IMR-90 (cell line): Measurements from ENCODE around the gene MXRA5. TPM values are rescaled to one million over a fixed set of nuclear protein-coding genes. Genes with fewer than 3 reads are reported as not detected.
"Not testable (repeated sequence)": the region's sequence is repeated elsewhere in the genome, so short reads cannot be mapped to it uniquely, and the experiment has no call there.

Experiments
- ATAC-seq: fragments of 200-7000 bp; cut with Tn5 transposase; 2 replicates; pipeline ENCODE4 v1.9.1; 2020; ENCODE audit warnings: low read depth, mild to moderate bottlenecking, moderate library complexity
- BruUV-seq: library from RNA; stranded (reverse); fragments of 400-500 nt; replicated peaks from 2 replicates; lab custom pipeline; 2021; lab: Mats Ljungman, UMichigan
- CTCF ChIA-PET: fragments of 300-600 bp; formaldehyde crosslinking; extraction: SDS; loops from one replicate; lab custom pipeline; 2021; ENCODE audit warnings: antibody characterized with exemption; lab: Yijun Ruan, JAX
- POLR2A ChIA-PET: fragments of 300-600 bp; sonication (Branson Sonifier 250); formaldehyde crosslinking; loops from one replicate; lab custom pipeline; 2022; ENCODE audit warnings: antibody characterized with exemption; ENCODE audit not compliant: unreplicated experiment; lab: Charles Lee
- DNase-seq: peaks from one replicate; pipeline ENCODE4 v3.0.0; 2013
- H2AFZ ChIP-seq: replicated peaks from 2 replicates; pipeline ENCODE3; 2013; ENCODE audit warnings: low read length, mild to moderate bottlenecking; ENCODE audit not compliant: poor library complexity
- H2AK5ac ChIP-seq: 2 replicates; pipeline ENCODE4 v1.6.1; 2013; ENCODE audit warnings: low read depth, low read length, inconsistent platforms
- H2AK9ac ChIP-seq: replicated peaks from 2 replicates; pipeline ENCODE3; 2013; ENCODE audit warnings: mild to moderate bottlenecking, low read depth, low read length, moderate library complexity; ENCODE audit not compliant: poor library complexity
- H2BK120ac ChIP-seq: 2 replicates; pipeline ENCODE4 v1.6.1; 2013; ENCODE audit warnings: low read depth, low read length, inconsistent platforms
- H2BK15ac ChIP-seq: 3 replicates; pipeline ENCODE4 v1.6.1; 2013; ENCODE audit warnings: low read depth, low read length, inconsistent platforms
- H2BK20ac ChIP-seq: 2 replicates; pipeline ENCODE4 v1.6.1; 2013; ENCODE audit warnings: low read depth, mild to moderate bottlenecking, inconsistent platforms, low read length, moderate library complexity
- H2BK5ac ChIP-seq: 2 replicates; pipeline ENCODE4 v1.6.1; 2013; ENCODE audit warnings: mild to moderate bottlenecking, low read depth, low read length, inconsistent platforms; ENCODE audit not compliant: poor library complexity, severe bottlenecking
- H3K14ac ChIP-seq: replicated peaks from 2 replicates; pipeline ENCODE4 v1.6.1; 2013; ENCODE audit warnings: low read depth, low read length, inconsistent platforms
- H3K18ac ChIP-seq: 2 replicates; pipeline ENCODE4 v1.6.1; 2013; ENCODE audit warnings: low read depth, low read length, control low read depth
- H3K23ac ChIP-seq: 2 replicates; pipeline ENCODE4 v1.6.1; 2013; ENCODE audit warnings: low read depth, low read length, inconsistent platforms
- H3K27ac ChIP-seq: 2 replicates; pipeline ENCODE4 v1.5.1; 2013; ENCODE audit warnings: mild to moderate bottlenecking, control low read depth, low read length; ENCODE audit not compliant: insufficient read depth
- H3K27me3 ChIP-seq: 2 replicates; pipeline ENCODE4 v1.6.1; 2013; ENCODE audit warnings: low read length; ENCODE audit not compliant: control insufficient read depth, insufficient read depth
- H3K36me3 ChIP-seq: 2 replicates; pipeline ENCODE4 v1.6.1; 2013; ENCODE audit warnings: low read length, mixed read lengths; ENCODE audit not compliant: control insufficient read depth, insufficient read depth
- H3K4ac ChIP-seq: 2 replicates; pipeline ENCODE4 v1.6.1; 2013; ENCODE audit warnings: low read depth, low read length, inconsistent platforms
- H3K4me1 ChIP-seq: 2 replicates; pipeline ENCODE4 v1.6.1; 2013; ENCODE audit warnings: low read length, mixed read lengths; ENCODE audit not compliant: control insufficient read depth, insufficient read depth
- H3K4me2 ChIP-seq: 2 replicates; pipeline ENCODE4 v1.6.1; 2013; ENCODE audit warnings: low read depth, mild to moderate bottlenecking, control low read depth, low read length, moderate library complexity
- H3K4me3 ChIP-seq: 2 replicates; pipeline ENCODE4 v1.5.1; 2013; ENCODE audit warnings: low read depth, mild to moderate bottlenecking, control low read depth, low read length, moderate library complexity; ENCODE audit not compliant: insufficient read depth
- H3K56ac ChIP-seq: 2 replicates; pipeline ENCODE4 v1.6.1; 2013; ENCODE audit warnings: low read length, inconsistent platforms; ENCODE audit not compliant: insufficient read depth; ENCODE audit errors: extremely low read depth
- H3K79me1 ChIP-seq, 2 experiments: 2 replicates each; pipeline ENCODE4 v1.6.1; 2013; ENCODE audit warnings: low read length in 2 of 2, inconsistent platforms in 1 of 2, low read depth in 1 of 2
- H3K9ac ChIP-seq: 2 replicates; pipeline ENCODE4 v1.6.1; 2013; ENCODE audit warnings: low read depth, low read length, control low read depth
- H3K9me1 ChIP-seq: 2 replicates; pipeline ENCODE4 v1.6.1; 2013; ENCODE audit warnings: low read length, inconsistent platforms; ENCODE audit not compliant: insufficient read depth
- H3K9me3 ChIP-seq: 2 replicates; pipeline ENCODE4 v1.6.1; 2013; ENCODE audit warnings: low read length; ENCODE audit not compliant: control insufficient read depth, insufficient read depth
- H4K20me1 ChIP-seq: 2 replicates; pipeline ENCODE4 v1.6.1; 2013; ENCODE audit warnings: low read length, inconsistent platforms; ENCODE audit not compliant: insufficient read depth
- H4K5ac ChIP-seq: 2 replicates; pipeline ENCODE4 v1.6.1; 2013; ENCODE audit warnings: mild to moderate bottlenecking, low read depth, low read length, control low read depth
- H4K8ac ChIP-seq, 2 experiments: 2 replicates each; pipeline ENCODE4 v1.6.1; 2013; ENCODE audit warnings: low read depth in 2 of 2, low read length in 2 of 2, control low read depth in 1 of 2, inconsistent platforms in 1 of 2
- H4K91ac ChIP-seq: 2 replicates; pipeline ENCODE4 v1.6.1; 2013; ENCODE audit warnings: low read depth, low read length, inconsistent platforms; ENCODE audit not compliant: insufficient read depth
- WGBS, 2 experiments: methylation state at CpG; one replicate each; pipeline versions ENCODE4 v1.1.5 to v1.1.7; 2013; ENCODE audit warnings: missing lambda C conversion rate in 2 of 2; ENCODE audit not compliant: insufficient read length in 1 of 2; ENCODE audit errors: extremely low coverage in 2 of 2; 5-methylcytosine and 5-hydroxymethylcytosine counted together
- dilution Hi-C: fragments of 300-500 bp; cut with HindIII; formaldehyde crosslinking; loops from one replicate; pipeline ENCODE4 v1.14.3; 2018; ENCODE audit warnings: low sequenced_read_pairs; ENCODE audit not compliant: unreplicated experiment
- in situ Hi-C: fragments of 300-500 bp; cut with MboI; formaldehyde crosslinking; loops from 3 replicates; pipeline ENCODE4 v1.14.3; 2019; ENCODE audit warnings: low sequenced_read_pairs, inconsistent platforms, mixed read lengths
- intact Hi-C: fragments of 100-400 bp; cut with micrococcal nuclease; formaldehyde crosslinking; loops from 2 replicates; pipeline ENCODE4 v1.10.0; 2022
- polyA plus RNA-seq, 3 experiments: library from polyadenylated mRNA; depleted of rRNA; stranded (reverse); fragments of >200 nt; gene quantifications; 2 replicates each; pipeline ENCODE4 v1.2.3, GENCODE V29; 2012; ENCODE audit warnings: low replicate concordance in 1 of 3
- total RNA-seq: library from RNA; depleted of rRNA; stranded (reverse); fragments of >200 nt; gene quantifications from 2 replicates; pipeline ENCODE4 v1.2.3, GENCODE V29; 2012

Gene MXRA5
- total and polyA plus RNA-seq, 2 of the 4 experiments (the other 2 are of a cell fraction) = 1.1 to 1.2 TPM

DNA sequence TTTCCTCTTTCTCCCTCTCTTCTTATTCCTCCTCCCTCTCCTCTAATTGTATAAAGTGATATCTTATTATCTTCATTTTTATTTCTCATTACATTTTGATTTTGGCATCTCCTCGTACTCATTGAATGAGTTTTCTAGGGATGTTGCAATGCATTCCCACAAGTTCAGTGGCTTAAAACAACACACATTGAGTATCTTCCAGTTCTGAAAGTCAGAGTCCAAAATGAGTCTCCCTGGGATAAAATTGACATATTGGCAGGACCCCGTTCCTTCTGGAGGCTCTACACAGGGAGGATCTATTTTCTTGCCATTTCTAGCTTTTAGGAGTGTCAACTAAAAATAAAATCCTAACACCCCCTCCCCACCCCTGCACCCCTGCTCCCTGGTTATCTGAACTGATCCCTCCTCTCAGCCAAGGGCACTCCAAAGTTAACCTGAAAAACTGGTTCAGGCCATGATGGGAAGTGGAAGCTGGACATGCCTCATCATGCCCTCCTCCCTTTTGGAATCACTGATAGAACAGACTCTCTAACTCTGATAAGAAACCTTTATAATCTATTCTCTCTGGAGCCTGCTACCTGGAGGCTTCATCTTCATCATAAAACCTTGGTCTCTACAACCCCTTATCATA lies 29.5 kb upstream of the MXRA5 start:
- H3K14ac ChIP-seq, H3K36me3 ChIP-seq, dilution Hi-C loops, H2AK9ac ChIP-seq, H3K4me2 ChIP-seq, H3K4me1 ChIP-seq, BruUV-seq, POLR2A ChIA-PET, H3K23ac ChIP-seq, in situ Hi-C loops, H3K18ac ChIP-seq, H3K27ac ChIP-seq, intact Hi-C loops, H3K79me1 ChIP-seq, H2BK5ac ChIP-seq, H3K4me3 ChIP-seq, H4K5ac ChIP-seq, H4K91ac ChIP-seq, H2AFZ ChIP-seq, H3K9me3 ChIP-seq, H4K20me1 ChIP-seq, H2BK120ac ChIP-seq, DNase-seq, H4K8ac ChIP-seq, H3K9me1 ChIP-seq, H2BK20ac ChIP-seq, H3K56ac ChIP-seq, H2BK15ac ChIP-seq, H3K9ac ChIP-seq, ATAC-seq, H3K4ac ChIP-seq, H2AK5ac ChIP-seq, H3K27me3 ChIP-seq: not testable (repeated sequence)
- CTCF ChIA-PET = interaction anchor here (0.7 kb wide), 1 partner anchor 39 kb away, joined by 3 read pairs; no protein-coding TSS in a partner anchor
- no CpG with 5 or more reads among the region's 2 CpGs for WGBS, 2 experiments
